Measurements from ENCODE around the gene C2CD2.
"Not testable (repeated sequence)": the region's sequence is repeated elsewhere in the genome, so short reads cannot be mapped to it uniquely, and the experiment has no call there.

The C2CD2 gene

GRCh38 chr21:41961282-41961701, 7.5 kb upstream of the C2CD2 start:
- no peak for DNase-seq (ENCODE audit: low read depth, low spot score)

GRCh38 chr21:41960386-41960785, 6.6 kb upstream of the C2CD2 start:
- H3K4me3 ChIP-seq (ENCODE audit: low read length): no peak overlapping the region
- no peak for DNase-seq (ENCODE audit: low read depth, low spot score)

More at GRCh38 chr21:41961282-41961701, 7.5 kb upstream of the C2CD2 start:
- no peak overlapping the region for H3K4me3 ChIP-seq (ENCODE audit: low read length)

- not testable (repeated sequence) for H3K4me3 ChIP-seq (ENCODE audit: low read length); DNase-seq (ENCODE audit: low read depth, low spot score)
Observed at GRCh38 chr21:41959697-41960096, 5.9 kb upstream of the C2CD2 start.

- H3K4me3 ChIP-seq (ENCODE audit: low read length): no peak overlapping the region
- DNase-seq (ENCODE audit: low read depth, low spot score): no peak
Observed at GRCh38 chr21:41958886-41959563, 5.2 kb upstream of the C2CD2 start.

- no peak for DNase-seq (ENCODE audit: low read depth, low spot score)
- no peak overlapping the region for H3K4me3 ChIP-seq (ENCODE audit: low read length)
Observed at GRCh38 chr21:41957991-41958766, 4.4 kb upstream of the C2CD2 start.

GRCh38 chr21:41956926-41957729, 3.3 kb upstream of the C2CD2 start:
- DNase-seq (ENCODE audit: low read depth, low spot score): peak; percentile 48
- H3K4me3 ChIP-seq (ENCODE audit: low read length): no peak overlapping the region

- DNase-seq (ENCODE audit: low read depth, low spot score): no peak
- H3K4me3 ChIP-seq (ENCODE audit: low read length): no peak overlapping the region
Observed at GRCh38 chr21:41955516-41955915, 1.7 kb upstream of the C2CD2 start.

- DNase-seq (ENCODE audit: low read depth, low spot score): no peak
- H3K4me3 ChIP-seq (ENCODE audit: low read length): no peak overlapping the region
Observed at GRCh38 chr21:41954654-41955499, 1.1 kb upstream of the C2CD2 start.

GRCh38 chr21:41953249-41953830, 478 bp downstream of the C2CD2 start:
- no peak overlapping the region for H3K4me3 ChIP-seq (ENCODE audit: low read length)
- DNase-seq (ENCODE audit: low read depth, low spot score): no peak

GRCh38 chr21:41952568-41953248, 1.1 kb downstream of the C2CD2 start:
- H3K4me3 ChIP-seq (ENCODE audit: low read length): no peak overlapping the region

GRCh38 chr21:41951876-41952567, 1.8 kb downstream of the C2CD2 start:
- no peak overlapping the region for H3K4me3 ChIP-seq (ENCODE audit: low read length)
- DNase-seq (ENCODE audit: low read depth, low spot score): no peak

More at GRCh38 chr21:41952568-41953248, 1.1 kb downstream of the C2CD2 start:
- DNase-seq (ENCODE audit: low read depth, low spot score): no peak

- DNase-seq (ENCODE audit: low read depth, low spot score): no peak
- H3K4me3 ChIP-seq (ENCODE audit: low read length): no peak overlapping the region
Observed at GRCh38 chr21:41950941-41951351, 2.9 kb downstream of the C2CD2 start.

GRCh38 chr21:41949631-41950030, 4.2 kb downstream of the C2CD2 start:
- H3K4me3 ChIP-seq (ENCODE audit: low read length); DNase-seq (ENCODE audit: low read depth, low spot score): not testable (repeated sequence)

- no peak for DNase-seq (ENCODE audit: low read depth, low spot score)
- no peak overlapping the region for H3K4me3 ChIP-seq (ENCODE audit: low read length)
Observed at GRCh38 chr21:41948901-41949300, 4.9 kb downstream of the C2CD2 start.

- no peak overlapping the region for H3K4me3 ChIP-seq (ENCODE audit: low read length)
- no peak for DNase-seq (ENCODE audit: low read depth, low spot score)
Observed at GRCh38 chr21:41948078-41948895, 5.5 kb downstream of the C2CD2 start.

GRCh38 chr21:41945982-41946381, 7.8 kb downstream of the C2CD2 start:
- no peak for DNase-seq (ENCODE audit: low read depth, low spot score)
- H3K4me3 ChIP-seq (ENCODE audit: low read length): no peak overlapping the region

GRCh38 chr21:41943851-41944250, 10.0 kb downstream of the C2CD2 start:
- H3K4me3 ChIP-seq (ENCODE audit: low read length): no peak overlapping the region

More at GRCh38 chr21:41943851-41944250, 10.0 kb downstream of the C2CD2 start:
- no peak for DNase-seq (ENCODE audit: low read depth, low spot score)
